Endodermal cell (in vitro differentiated cells): Measurements from ENCODE around the gene BEAN1. TPM values are rescaled to one million over a fixed set of nuclear protein-coding genes. Genes with fewer than 3 reads are reported as not detected.

Experiments used
- DNase-seq: peaks from one replicate; pipeline ENCODE4 v3.0.0-alpha.2; 2017
- H3K27ac ChIP-seq: 2 replicates; pipeline ENCODE4 v1.5.1; 2013; ENCODE audit warnings: mild to moderate bottlenecking, low read depth, low read length, moderate library complexity
- H3K27me3 ChIP-seq: 2 replicates; pipeline ENCODE4 v1.6.1; 2013; ENCODE audit warnings: mild to moderate bottlenecking, low read length, moderate library complexity; ENCODE audit not compliant: insufficient read depth, control insufficient read depth, poor library complexity, severe bottlenecking
- H3K36me3 ChIP-seq: 2 replicates; pipeline ENCODE4 v1.7.0; 2013; ENCODE audit warnings: mild to moderate bottlenecking, low read length, moderate library complexity; ENCODE audit not compliant: control insufficient read depth, insufficient read depth
- H3K4me1 ChIP-seq: one replicate; pipeline ENCODE4 v1.7.0; 2013; ENCODE audit warnings: low read length; ENCODE audit not compliant: control insufficient read depth, insufficient read depth
- H3K4me3 ChIP-seq: 2 replicates; pipeline ENCODE4 v1.5.1; 2013; ENCODE audit warnings: mild to moderate bottlenecking, low read length, moderate library complexity
- H3K9ac ChIP-seq: 2 replicates; pipeline ENCODE4 v1.6.1; 2013; ENCODE audit warnings: mild to moderate bottlenecking, low read length, moderate library complexity; ENCODE audit not compliant: poor library complexity, severe bottlenecking; ENCODE audit errors: extremely low read depth
- H3K9me3 ChIP-seq: 2 replicates; pipeline ENCODE4 v1.6.1; 2013; ENCODE audit warnings: mild to moderate bottlenecking, low read length, moderate library complexity; ENCODE audit not compliant: control insufficient read depth
- H3K27ac Mint-ChIP-seq: 2 replicates; pipeline ENCODE4 v1.8.0; 2020; ENCODE audit warnings: mixed read lengths
- H3K27me3 Mint-ChIP-seq: 2 replicates; pipeline ENCODE4 v1.8.0; 2021; ENCODE audit warnings: mild to moderate bottlenecking, mixed read lengths; ENCODE audit not compliant: insufficient read depth
- H3K36me3 Mint-ChIP-seq: 2 replicates; pipeline ENCODE4 v1.8.0; 2020; ENCODE audit warnings: low read depth, mixed read lengths
- H3K4me1 Mint-ChIP-seq: 2 replicates; pipeline ENCODE4 v1.8.0; 2020; ENCODE audit warnings: mixed read lengths
- H3K4me3 Mint-ChIP-seq: 2 replicates; pipeline ENCODE4 v1.8.0; 2020; ENCODE audit warnings: mild to moderate bottlenecking, moderate library complexity, mixed read lengths
- H3K9me3 Mint-ChIP-seq: 2 replicates; pipeline ENCODE4 v1.8.0; 2020; ENCODE audit warnings: mild to moderate bottlenecking, mixed read lengths
- WGBS, 2 experiments: methylation state at CpG; one replicate each; pipeline versions ENCODE4 v1.1.5 to v1.1.7; 2013; ENCODE audit warnings: missing lambda C conversion rate in 2 of 2, mixed read lengths in 1 of 2; ENCODE audit not compliant: insufficient coverage in 1 of 2, insufficient read length in 1 of 2; 5-methylcytosine and 5-hydroxymethylcytosine counted together
- total RNA-seq, 2 donors: library from RNA; stranded (reverse); fragmentation: NEBNext Ultra II Directional in 1 of 2; extraction: Animal tissue kit (Norgen Biotek cat#: 25700) in 1 of 2; gene quantifications; 2 replicates in 1 of 2; 3 replicates in 1 of 2; pipeline ENCODE4 v1.2.1, GENCODE V29; 2021
- TF ChIP-seq, protein P1 (sequence below): fragments of 200-600 bp; sonication (generic); conservative IDR thresholded peaks from 2 replicates; pipeline ENCODE4 v1.5.0; 2021; ENCODE audit warnings: antibody characterized with exemption, mild to moderate bottlenecking

Gene BEAN1
- total RNA-seq, 2 donors from 2014 or later: 0.18 TPM; not detected in 1

- H3K9ac ChIP-seq: no peak overlapping the region
- H3K36me3 ChIP-seq: no peaks in the 10 kb centered on the region
- Mint-ChIP-seq H3K27me3 (peaks cover 29% of the 10 kb centered on the region), H3K4me3 (no peak overlapping the region), H3K4me1 (peaks cover 8% of the 10 kb centered on the region), H3K36me3 (no peaks in the 10 kb centered on the region), H3K9me3 (peaks cover 14% of the 10 kb centered on the region), H3K27ac (no peak overlapping the region)
- no peak overlapping the region for H3K27ac ChIP-seq
- H3K4me3 ChIP-seq: no peak overlapping the region
- peaks cover 8% of the 10 kb centered on the region for H3K9me3 ChIP-seq
- 86 to 87% methylated on average over 3 to 5 of the region's 5 CpGs for WGBS, 2 experiments
- TF ChIP-seq, protein P1, sequence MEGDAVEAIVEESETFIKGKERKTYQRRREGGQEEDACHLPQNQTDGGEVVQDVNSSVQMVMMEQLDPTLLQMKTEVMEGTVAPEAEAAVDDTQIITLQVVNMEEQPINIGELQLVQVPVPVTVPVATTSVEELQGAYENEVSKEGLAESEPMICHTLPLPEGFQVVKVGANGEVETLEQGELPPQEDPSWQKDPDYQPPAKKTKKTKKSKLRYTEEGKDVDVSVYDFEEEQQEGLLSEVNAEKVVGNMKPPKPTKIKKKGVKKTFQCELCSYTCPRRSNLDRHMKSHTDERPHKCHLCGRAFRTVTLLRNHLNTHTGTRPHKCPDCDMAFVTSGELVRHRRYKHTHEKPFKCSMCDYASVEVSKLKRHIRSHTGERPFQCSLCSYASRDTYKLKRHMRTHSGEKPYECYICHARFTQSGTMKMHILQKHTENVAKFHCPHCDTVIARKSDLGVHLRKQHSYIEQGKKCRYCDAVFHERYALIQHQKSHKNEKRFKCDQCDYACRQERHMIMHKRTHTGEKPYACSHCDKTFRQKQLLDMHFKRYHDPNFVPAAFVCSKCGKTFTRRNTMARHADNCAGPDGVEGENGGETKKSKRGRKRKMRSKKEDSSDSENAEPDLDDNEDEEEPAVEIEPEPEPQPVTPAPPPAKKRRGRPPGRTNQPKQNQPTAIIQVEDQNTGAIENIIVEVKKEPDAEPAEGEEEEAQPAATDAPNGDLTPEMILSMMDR: no peak
- no peaks in the 10 kb centered on the region for H3K27me3 ChIP-seq
- no peaks in the 10 kb centered on the region for H3K4me1 ChIP-seq
- peak; percentile 23 for DNase-seq
These were observed 23.5 kb upstream of the BEAN1 start for GRCh38 chr16:66403531-66404145.

GRCh38 chr16:66405057-66405783 is 21.9 kb upstream of the BEAN1 start:
- no peak overlapping the region for H3K27ac Mint-ChIP-seq
- Histone ChIP-seq H3K27me3 (no peaks in the 10 kb centered on the region), H3K9me3 (peaks cover 8% of the 10 kb centered on the region), H3K4me1 (no peaks in the 10 kb centered on the region), H3K36me3 (no peaks in the 10 kb centered on the region), H3K4me3 (no peak overlapping the region), H3K9ac (no peak overlapping the region), H3K27ac (no peak overlapping the region)
- H3K4me1 Mint-ChIP-seq: peaks cover 8% of the 10 kb centered on the region
- 96% methylated on average over 1 of the region's 2 CpGs; no CpG with 5 or more reads in 1 of the 2 experiments for WGBS, 2 experiments
- H3K4me3 Mint-ChIP-seq: no peak overlapping the region
- no peak for DNase-seq
- H3K9me3 Mint-ChIP-seq: peaks cover 14% of the 10 kb centered on the region
- no peaks in the 10 kb centered on the region for H3K36me3 Mint-ChIP-seq
- peaks cover 29% of the 10 kb centered on the region for H3K27me3 Mint-ChIP-seq
- TF ChIP-seq, protein P1: no peak

- H3K36me3 ChIP-seq: no peaks in the 10 kb centered on the region
- no peak overlapping the region for H3K27ac ChIP-seq
- Mint-ChIP-seq H3K4me3 (peak overlapping the region; percentile 62), H3K4me1 (peaks cover 8% of the 10 kb centered on the region), H3K9me3 (peaks cover 14% of the 10 kb centered on the region), H3K27ac (no peak overlapping the region), H3K36me3 (no peaks in the 10 kb centered on the region), H3K27me3 (peaks cover 31% of the 10 kb centered on the region)
- 0 to 2% methylated on average over 17 to 35 of the region's 35 CpGs for WGBS, 2 experiments
- no peaks in the 10 kb centered on the region for H3K4me1 ChIP-seq
- H3K27me3 ChIP-seq: no peaks in the 10 kb centered on the region
- no peak overlapping the region for H3K9ac ChIP-seq
- peak overlapping the region; percentile 80 for H3K4me3 ChIP-seq
- DNase-seq: peak; percentile 94
- peaks cover 8% of the 10 kb centered on the region for H3K9me3 ChIP-seq
- TF ChIP-seq, protein P1: peak; percentile 92
These were observed 20.4 kb upstream of the BEAN1 start for GRCh38 chr16:66406534-66407221.
